HG02884 (cell line): ENCODE data around the gene PPIE.

Experiments used
- ATAC-seq: cut with Tn5 transposase; IDR thresholded peaks from one replicate; pipeline ENCODE4 v1.9.1; 2021; ENCODE audit warnings: mild to moderate bottlenecking, moderate library complexity; ENCODE audit not compliant: unreplicated experiment

The PPIE gene

DNA sequence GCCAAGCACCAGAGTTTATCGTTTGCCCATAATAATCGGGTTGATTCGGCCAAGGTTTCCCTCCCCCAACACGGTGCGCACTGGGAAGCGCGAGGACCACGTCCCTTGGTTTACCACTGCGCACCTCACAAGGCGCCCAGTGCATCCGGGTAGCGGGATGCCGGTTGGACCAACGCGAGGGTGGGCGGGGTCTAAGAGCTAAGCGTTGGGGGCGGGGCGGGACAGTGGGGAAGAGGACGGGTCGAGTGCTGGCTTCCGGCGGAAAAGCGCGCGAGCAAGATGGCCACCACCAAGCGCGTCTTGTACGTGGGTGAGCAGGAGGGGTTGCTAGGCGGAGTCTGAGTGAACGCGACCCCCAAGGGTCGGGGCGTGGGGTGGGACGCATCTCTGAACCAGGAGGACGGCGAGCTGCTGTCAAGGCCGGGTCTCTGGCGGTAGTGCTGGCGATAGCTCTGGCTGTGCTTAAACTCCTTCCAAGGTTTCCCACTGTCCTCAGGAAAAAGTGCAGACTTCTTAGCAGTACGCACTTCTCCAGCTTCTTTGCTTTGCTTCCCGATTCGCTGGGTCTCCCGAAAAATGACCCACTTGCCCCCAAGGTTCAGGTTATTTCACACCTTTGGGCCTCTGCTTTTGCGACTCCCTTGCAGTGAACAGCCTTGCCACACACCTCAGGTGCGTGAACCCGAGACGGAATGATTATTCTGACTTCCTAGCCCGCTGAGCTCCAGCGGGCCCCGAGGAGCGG, at the start of gene PPIE:
Gene PPIE, plus strand, starts transcription at position 261 of the 745 bp plus-strand sequence. Its CDS starts 19 bp downstream, at position 280.
- ATAC-seq = peak; percentile 89

DNA sequence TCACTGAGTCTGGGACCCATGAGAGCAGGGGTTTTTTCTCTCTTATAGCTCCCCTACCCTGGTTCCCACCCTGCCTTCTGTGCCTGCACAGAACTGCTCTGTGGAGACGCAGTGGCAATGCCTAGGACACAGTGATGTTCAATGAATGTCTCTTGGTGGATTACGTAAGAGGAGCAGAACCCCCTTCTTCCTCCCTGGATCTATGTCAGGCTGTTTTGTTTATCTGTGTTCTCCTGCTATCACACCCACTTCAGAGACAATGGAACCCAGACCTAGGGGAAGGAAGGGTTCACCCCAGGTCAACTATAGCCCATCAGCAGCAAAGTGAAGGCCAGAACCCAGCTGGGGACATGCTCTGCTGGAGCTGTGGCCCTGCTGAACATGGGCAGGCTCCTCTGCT, 49.5 kb upstream of the PPIE start:
- ATAC-seq = no peak

DNA sequence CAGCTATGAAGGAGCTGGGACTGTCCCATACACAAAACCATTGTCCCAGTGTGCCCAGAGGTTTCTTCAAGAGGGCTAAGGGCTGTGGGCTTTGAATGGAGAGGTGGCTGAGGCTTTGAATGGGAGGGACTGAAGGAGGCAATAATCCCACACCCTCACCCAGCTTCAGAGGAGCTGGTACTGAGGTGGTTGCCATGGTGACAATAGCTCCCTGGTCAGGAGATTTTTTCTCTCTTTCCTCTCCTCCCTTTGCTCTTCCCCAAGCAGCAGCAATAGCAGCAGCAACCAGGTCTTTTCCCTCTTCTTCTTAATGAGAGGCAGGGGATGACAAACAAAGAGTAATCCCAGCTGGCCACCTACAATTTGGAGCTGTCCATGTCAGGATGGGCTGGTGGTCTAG, 49.0 kb upstream of the PPIE start:
- ATAC-seq = no peak

DNA sequence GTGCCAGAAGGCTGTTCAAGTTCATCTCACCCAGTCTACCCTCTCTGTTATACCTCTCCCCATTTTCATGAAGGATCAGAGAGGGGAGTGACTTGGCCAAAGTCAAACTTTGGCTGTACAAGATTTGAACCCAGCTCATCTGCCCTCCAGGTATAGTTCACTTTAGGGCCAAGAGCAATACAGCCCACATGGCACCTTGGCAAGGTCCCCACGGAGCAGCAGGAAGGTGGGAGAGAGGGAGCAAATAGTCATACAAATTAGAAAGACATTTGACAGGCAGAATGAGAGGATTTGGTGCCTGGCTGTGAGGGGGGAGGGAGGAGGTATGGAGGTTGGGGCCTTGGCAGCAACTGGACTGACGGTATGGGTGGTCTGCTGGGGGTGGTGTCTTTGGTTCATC, 48.5 kb upstream of the PPIE start:
- no peak for ATAC-seq

DNA sequence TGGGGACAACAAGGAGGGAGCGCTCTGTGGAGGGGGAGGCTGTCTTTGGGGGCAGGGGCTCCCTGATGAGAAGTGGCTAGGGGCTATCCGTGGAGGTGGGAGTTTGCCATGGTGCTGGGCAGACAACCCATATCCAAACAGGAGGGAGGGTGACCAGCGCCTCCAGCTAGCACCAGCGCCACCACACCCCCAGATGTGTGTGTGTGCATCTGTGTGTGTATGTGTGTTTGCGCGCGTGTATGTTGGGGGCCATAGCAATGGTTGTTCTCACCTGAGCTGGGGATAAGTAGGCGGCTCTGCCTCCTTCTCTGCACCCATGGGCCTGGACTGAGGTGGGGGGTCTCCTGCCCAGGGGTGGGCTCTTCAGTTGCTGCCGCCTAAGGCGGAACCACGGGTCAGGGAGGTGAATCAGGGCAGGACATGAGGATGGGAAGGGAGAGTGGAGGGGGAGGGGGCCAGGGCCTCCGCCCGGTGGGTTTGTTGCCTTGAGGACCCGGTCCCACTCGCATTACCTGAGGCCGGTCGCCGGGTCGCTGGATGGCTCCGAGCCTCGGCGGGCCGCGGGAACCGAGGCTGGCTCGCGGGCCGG, 47.8 kb upstream of the PPIE start:
- ATAC-seq = no peak

DNA sequence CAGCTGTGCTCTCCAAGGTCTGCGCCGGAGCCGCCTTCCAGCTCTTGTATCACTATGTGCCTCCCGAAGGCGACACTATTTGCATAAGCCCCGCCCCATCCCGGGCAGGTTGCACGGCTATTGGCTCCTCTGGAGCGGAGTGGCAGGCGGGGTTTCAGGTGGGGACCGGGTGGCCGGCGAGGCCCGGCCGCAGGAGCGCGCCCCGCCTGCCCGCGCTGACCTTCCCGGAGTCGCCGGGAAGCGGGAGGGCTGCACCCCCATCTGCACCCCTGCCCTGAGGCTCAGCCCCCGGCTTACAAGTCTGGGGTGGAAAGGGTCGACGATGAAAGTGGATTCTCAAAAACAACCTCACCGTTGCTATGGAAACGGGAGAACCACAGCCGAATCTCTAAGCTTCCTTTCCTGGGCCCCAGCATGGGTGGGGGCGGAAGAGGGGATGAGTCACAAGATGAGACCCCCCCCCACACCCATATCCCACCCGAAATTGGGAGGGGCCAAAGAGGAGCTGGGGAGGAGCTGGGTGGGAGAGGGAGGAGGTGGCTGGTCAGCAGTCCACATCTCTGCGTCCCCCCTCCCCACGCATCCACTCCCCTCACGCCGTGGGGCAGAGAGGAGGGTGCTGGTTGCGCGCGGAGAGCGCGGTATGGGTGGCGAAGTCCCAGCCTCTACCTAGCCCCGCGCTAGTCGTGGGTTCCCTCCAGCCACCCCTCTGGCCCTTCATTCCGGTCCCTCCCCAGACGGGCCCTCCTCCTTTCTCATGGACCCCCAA, 47.1 kb upstream of the PPIE start, which contains the start of gene HPCAL4:
Gene HPCAL4, minus strand, starts transcription at position 51 of the 769 bp plus-strand sequence. CDS start 6,830 bp downstream, outside the sequence.
- peak; percentile 86 for ATAC-seq

DNA sequence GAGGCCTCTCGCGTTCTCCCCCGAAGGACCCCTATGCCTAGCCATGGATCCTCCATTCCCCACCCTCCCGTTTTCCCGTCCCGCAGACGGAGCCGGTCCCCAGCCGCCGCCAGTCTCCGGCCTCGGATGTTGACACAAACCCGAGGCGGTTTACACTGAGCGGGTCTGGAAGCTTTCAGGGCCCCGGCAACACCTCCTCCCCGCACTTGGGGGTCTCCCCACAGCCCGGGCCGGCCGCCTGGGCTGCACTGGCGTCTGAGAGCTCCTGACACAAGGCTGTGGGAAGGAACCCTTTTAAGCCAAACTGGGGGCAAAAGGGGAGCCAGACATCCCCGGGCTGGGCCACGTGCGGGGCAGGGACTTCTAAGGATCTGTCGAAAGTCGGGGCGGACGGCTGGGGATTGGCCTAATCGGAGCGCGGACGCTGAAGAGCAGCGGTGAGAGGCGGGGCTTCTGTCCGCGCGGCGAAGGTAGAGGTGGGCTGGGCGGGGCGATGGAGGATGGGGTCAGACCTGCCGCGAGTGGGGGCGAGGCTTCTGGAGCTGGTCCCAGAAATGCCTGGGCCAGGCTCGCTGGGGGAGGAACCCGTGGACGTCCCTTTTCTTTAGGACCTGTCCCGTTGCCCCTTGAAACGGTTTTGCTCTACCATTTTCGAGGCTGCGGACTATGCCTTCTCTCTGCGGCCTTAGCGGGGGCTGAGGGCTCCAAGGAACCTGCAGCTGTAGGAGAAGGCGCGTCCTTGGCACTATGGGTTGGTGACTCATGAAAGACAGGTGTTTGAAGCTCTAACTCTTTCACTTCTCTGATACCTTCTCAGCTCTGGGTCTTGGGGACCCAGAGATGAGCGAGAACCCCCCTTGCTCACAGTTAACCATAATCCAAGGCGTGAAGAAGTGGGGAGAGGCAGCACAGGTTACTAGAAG, 46.3 kb upstream of the PPIE start:
- no peak for ATAC-seq

DNA sequence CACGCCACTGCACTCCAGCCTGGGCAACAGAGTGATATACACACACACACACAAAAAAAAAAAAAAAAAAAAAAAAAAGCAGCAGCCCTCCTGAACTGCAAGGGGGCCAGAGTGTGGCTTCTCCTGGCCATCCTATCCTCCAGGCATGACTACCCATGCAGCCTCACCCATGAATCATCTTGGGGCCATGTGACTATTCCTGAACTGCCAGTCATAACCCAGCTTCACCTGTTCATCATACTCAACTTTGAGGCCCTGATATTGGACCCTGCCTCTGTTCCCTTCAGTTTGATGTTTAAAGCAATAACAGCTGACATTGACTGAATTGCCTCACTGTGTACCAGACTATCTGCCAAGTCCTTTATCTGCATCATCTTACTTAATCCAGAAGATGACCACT, 44.7 kb upstream of the PPIE start:
- ATAC-seq = no peak

DNA sequence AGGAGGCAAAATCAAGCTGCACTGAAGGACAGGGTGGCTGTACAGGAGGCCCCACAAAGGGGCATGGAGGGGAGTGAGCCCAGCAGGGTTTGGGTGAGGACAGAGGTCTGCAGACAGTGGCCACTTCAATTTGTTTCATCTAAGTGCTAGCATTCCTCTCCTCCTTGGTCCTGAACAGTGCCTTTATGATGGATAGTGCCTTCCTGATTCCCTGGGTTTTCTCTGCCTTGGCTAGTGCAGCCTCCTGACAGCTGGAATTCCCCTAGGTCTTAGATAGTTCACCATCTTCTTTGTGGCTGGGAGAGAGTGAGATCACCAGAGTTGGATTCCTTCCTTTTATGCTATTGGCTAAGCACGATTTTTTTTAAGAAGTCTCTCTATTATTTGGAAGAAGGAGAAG, 43.7 kb upstream of the PPIE start:
- no peak for ATAC-seq

DNA sequence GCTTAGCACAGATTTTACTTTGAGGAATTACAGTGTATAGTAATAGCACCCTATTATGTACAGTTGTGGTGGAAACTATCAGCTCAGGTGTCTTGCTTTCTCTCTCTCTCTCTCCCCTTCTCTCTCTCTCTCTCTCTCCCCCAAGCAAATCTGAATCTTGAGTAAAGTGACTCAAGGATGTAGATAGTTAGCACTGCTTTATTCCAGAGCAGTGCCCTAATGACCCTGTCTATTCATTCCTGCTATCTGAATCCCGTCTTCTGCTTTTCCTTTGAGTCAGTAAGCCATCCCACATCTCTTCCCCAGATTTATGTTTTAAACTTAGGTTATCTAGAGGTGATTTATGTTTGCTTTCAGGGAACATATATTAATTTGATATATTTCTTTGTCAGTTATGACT, 42.2 kb upstream of the PPIE start:
- ATAC-seq = no peak

DNA sequence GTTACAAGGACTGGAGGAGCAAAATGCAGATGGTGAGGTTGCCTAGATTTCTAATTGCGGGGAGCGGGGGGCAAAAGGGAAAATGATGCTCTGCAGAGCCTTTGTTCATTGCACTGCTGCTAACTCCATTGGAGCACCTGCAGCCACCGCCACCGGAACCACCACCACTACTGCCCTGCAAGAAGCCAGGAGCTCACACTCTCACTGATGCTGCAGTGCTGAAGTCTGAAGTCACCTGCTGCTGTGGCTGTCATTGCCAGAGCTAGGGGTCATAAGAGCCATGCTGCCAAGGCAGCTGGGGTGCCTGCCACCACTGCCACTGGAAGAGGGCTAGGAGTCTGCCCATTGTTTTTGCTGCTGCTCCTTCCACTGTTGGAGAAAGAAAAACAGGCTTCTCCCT, 40.1 kb upstream of the PPIE start:
- ATAC-seq = no peak

DNA sequence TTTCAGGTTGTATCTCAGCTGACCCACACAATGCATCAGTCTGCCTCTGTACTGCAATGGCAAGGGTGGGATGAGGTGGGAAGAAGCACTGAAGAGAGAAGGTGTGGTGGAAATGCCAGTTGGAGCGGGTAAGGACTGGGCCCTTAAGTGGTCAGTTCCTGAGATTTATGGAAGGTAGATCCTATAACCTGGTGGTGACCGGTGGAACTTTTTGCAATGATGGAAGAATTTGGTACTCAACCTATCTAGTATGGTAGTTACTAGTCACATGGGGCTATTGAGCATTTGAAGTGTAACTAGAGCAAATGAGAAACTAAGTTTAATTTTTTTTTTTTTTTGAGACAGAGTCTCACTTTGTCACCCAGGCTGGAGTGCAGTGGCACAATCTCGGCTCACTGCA, 39.3 kb upstream of the PPIE start:
- no peak for ATAC-seq

DNA sequence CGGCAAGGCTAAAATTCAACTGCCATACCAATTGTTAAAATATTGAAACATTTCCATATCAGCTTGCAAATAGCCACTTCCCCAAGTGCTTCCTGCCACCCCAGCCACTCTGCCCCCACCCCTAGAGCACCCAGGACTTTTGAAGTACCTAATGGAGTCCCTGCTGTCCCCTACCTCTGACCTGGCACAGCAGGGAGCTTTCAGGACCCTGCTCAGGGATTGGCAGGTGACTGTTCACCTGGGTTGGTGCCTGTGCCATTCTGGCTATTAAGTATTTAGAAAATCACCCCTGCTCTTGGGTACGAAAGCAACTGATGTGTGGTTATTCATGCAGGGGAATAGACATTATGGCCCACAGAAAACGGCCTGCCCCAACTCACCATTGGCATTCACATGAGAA, 38.3 kb upstream of the PPIE start:
- no peak for ATAC-seq

DNA sequence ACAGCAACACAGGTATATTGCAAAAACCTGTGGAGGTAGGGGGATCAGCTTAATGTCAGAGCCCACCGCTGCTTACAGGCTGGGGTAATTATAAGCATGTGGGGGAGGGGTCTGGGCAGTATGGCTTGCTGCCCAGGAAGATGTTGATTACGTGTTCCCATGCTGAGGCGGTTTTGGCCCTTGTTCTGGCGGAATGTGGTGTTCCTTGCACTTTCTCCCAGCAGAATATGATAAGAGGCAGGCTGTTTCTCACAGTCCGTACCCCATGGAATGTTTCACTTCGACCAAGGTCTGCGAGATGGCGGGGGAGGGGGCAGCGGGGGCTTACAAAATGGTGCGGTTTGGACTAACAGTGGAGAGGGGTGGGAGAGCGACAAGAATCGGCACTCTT, 37.6 kb upstream of the PPIE start:
- no peak for ATAC-seq

DNA sequence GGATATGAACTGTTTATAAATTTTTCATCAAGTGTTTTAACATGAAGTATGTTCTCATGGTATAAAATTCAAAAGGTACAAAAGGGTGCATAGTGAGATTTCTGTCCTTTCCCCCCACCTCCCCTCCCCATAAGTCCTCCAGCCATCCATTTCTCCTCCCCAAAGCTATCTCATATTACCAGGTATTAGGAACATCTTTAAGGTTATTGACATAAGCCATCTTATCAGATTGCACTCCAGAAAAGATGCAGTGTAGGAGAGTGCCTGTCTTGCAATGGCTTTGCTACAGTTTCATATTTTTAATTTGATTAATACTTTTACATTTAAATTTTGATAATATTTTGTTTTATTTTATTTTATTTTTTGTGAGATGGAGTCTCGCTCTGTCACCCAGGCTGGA, 33.9 kb upstream of the PPIE start:
- ATAC-seq = no peak

DNA sequence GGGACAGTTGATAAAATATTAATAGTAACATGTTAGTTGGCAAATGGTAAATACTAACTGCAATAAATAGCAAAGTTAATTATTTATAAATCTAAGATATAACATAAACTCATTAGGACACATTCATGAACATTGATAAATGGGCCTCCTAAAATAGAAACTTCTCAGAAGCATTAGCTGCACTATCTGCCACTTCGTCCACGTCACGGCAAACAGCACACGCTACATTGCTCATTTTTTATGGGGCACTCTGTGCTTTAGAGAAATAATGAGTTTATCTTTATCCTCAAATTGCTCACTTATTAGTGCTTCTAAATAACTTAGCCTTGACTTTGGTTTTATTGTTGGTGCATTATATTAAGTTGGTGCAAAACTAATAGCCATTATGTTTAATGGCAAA, 31.2 kb upstream of the PPIE start:
- no peak for ATAC-seq

DNA sequence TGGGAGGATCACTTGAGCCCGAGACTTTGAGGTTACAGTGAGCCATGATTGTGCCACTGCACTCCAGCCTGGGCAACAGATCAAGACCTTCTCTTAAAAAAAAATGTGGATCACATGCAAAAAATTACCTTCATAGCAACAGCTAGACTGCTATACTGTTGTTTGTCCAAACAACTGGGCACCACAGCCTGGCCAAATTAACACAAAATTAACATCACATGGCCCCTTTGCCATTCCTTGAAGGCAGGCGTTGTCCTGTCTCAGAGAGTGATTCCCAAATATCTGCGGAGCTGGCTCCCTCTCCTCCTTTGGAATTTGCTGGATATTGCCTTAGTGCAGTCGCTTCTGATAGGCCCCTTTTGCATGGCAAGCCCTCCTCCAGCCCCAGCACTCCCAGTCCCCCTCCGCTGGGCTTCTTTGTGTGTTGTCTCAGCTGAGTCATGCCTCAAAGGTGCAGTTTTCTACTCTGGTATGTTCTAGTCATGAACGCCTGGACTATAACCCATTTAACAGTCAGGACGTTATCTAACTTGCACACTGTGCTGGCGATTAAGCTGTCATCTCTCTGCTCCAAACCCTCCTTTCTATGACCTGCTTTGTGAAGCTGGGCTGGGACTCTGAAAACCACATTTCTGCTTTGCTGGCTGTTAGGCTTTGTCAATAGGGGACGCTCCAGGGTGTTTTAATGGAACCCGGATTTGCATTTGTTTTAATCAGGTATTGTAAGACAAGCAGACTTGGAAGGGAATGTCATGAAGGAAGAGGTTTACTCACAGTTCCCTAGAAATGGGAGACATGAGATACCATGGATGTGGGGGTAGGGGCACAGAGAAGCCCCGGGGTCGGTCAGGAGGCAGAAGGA, 27.3 kb upstream of the PPIE start:
- no peak for ATAC-seq

DNA sequence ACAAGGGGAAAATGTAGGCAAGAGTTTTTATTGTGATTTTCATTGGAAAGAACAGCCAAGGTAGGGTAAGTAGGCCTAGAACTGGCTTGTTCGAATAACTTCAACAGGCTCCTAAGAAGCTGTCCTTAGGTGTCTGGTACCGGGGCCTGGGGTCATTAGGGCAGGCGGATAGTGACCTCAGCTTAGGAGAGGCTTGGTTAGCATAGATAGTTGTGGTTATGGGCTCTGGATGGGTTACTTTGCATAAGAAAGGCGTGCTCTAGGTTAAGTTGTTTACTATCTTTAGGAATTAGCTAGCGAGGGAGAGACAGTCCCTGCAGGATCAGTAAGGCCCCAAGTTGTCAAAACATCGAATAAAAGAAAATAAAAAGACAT, 26.7 kb upstream of the PPIE start:
- no peak for ATAC-seq

DNA sequence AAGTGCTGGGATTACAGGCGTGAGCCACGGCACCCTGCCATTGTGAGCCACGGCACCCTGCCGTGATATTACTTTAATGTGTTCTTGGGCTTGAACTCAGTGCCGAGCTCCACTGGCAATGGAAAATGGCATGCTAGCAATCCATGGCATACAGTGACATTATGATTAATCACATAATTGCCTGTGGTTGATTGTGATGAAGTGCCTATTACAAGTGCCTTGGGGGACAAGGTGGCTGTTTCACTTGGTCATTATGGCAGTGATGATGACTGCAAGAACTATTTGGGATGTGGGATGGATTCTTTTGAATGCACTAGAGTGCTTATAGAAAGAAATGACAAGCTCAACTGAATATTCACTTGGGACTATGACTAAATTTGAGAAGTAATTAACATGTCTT, 25.1 kb upstream of the PPIE start:
- ATAC-seq = no peak

DNA sequence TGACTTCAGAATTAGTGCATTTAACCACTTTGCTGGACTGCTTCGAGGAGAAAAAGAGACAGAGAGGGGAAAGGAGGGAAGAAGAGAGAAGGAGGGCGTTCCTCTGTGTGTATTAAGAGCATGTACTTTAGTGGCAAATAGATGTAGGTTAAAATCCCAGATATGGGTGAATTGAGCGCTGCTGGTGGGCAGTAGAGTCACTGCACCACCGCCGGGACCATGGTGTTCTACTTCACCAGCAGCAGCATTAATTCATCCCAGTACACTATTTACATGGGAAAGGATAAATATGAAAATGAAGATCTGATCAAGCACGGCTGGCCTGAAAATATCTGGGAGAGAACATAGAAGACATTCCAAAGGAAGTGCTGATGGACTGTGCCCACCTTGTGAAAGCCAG, 20.9 kb upstream of the PPIE start:
- no peak for ATAC-seq
